NCI-H2081 treated with DMSO at 0.1 percent for 48 hours (cell line): ENCODE results near the gene NOX3.
"Not testable (repeated sequence)": the region's sequence is repeated elsewhere in the genome, so short reads cannot be mapped to it uniquely, and the experiment has no call there.

Source experiments
- DNase-seq: peaks from one replicate; lab custom pipeline; 2025; lab: John Stamatoyannopoulos, UW

Gene NOX3

GRCh38 chr6:155468543-155468942 is 12.9 kb upstream of the NOX3 start:
- DNase-seq, result not testable (repeated sequence)

GRCh38 chr6:155466539-155466938 is 10.9 kb upstream of the NOX3 start:
- DNase-seq, result no peak

GRCh38 chr6:155461556-155461955 is 5.9 kb upstream of the NOX3 start:
- no peak for DNase-seq

- no peak for DNase-seq
Measured at GRCh38 chr6:155454471-155454870, 1.2 kb downstream of the NOX3 start.

- DNase-seq, result no peak
Measured at GRCh38 chr6:155454008-155454407, 1.6 kb downstream of the NOX3 start.

- DNase-seq, result no peak
Measured at GRCh38 chr6:155452576-155452975, 3.1 kb downstream of the NOX3 start.

GRCh38 chr6:155451530-155451929 is 4.1 kb downstream of the NOX3 start:
- not testable (repeated sequence) for DNase-seq

- no peak for DNase-seq
Measured at GRCh38 chr6:155450240-155450581, 5.4 kb downstream of the NOX3 start.

- peak; percentile 41 for DNase-seq
Measured at GRCh38 chr6:155449450-155450239, 6.0 kb downstream of the NOX3 start.

- DNase-seq, result peak; percentile 43
Measured at GRCh38 chr6:155448668-155449449, 6.8 kb downstream of the NOX3 start.

- no peak for DNase-seq
Measured at GRCh38 chr6:155447949-155448348, 7.7 kb downstream of the NOX3 start.

GRCh38 chr6:155444952-155445903 is 10.4 kb downstream of the NOX3 start:
- no peak for DNase-seq

- no peak for DNase-seq
Measured at GRCh38 chr6:155444120-155444917, 11.3 kb downstream of the NOX3 start.

- DNase-seq, result no peak
Measured at GRCh38 chr6:155443168-155443567, 12.5 kb downstream of the NOX3 start.

GRCh38 chr6:155442562-155442961 is 13.1 kb downstream of the NOX3 start:
- DNase-seq, result no peak

- no peak for DNase-seq
Measured at GRCh38 chr6:155441112-155441465, 14.6 kb downstream of the NOX3 start.

- DNase-seq, result no peak
Measured at GRCh38 chr6:155440398-155441111, 15.1 kb downstream of the NOX3 start.

GRCh38 chr6:155439376-155439775 is 16.3 kb downstream of the NOX3 start:
- no peak for DNase-seq

- no peak for DNase-seq
Measured at GRCh38 chr6:155436981-155437749, 18.5 kb downstream of the NOX3 start.

- DNase-seq, result no peak
Measured at GRCh38 chr6:155434829-155435423, 20.7 kb downstream of the NOX3 start.
